HEK293 (cell line): ENCODE measurements around the gene ACTN4.

Source experiments
- ZNF138 ChIP-seq: fragments of 450-650 bp; formaldehyde crosslinking; IDR thresholded peaks from 2 replicates; pipeline ENCODE4 v1.5.1; 2016; ENCODE audit warnings: missing biosample characterization, missing genetic modification characterization, borderline replicate concordance
- ZNF174 ChIP-seq: fragments of 450-650 bp; formaldehyde crosslinking; IDR thresholded peaks from 2 replicates; pipeline ENCODE4 v1.5.0; 2017; ENCODE audit warnings: missing biosample characterization, mild to moderate bottlenecking, missing genetic modification characterization
- ZNF274 ChIP-seq, 2 experiments: fragments of 200-500 bp in 1 of 2; fragments of 450-650 bp in 1 of 2; sonication (Bioruptor generic) in 1 of 2; formaldehyde crosslinking in 1 of 2; IDR thresholded peaks; 2 replicates each; pipeline versions ENCODE4 v1.5.1 to v1.6.1; 2014 to 2016; ENCODE audit warnings: borderline replicate concordance in 1 of 2, inconsistent platforms in 1 of 2, low read length in 1 of 2, missing biosample characterization in 1 of 2, missing genetic modification characterization in 1 of 2
- ZNF404 ChIP-seq: fragments of 450-650 bp; formaldehyde crosslinking; IDR thresholded peaks from 2 replicates; pipeline ENCODE4 v1.5.1; 2017; ENCODE audit warnings: missing biosample characterization, missing genetic modification characterization
- ZNF670 ChIP-seq: fragments of 450-650 bp; formaldehyde crosslinking; IDR thresholded peaks from 2 replicates; pipeline ENCODE4 v1.5.1; 2016; ENCODE audit warnings: missing biosample characterization, missing genetic modification characterization, low read depth
- TF ChIP-seq, protein P1 (sequence below): fragments of 450-650 bp; formaldehyde crosslinking; IDR thresholded peaks from 2 replicates; pipeline ENCODE4 v1.5.1; 2016; ENCODE audit warnings: missing biosample characterization, missing genetic modification characterization
- TF ChIP-seq, protein P2 (sequence below): fragments of 450-650 bp; formaldehyde crosslinking; IDR thresholded peaks from 2 replicates; pipeline ENCODE4 v1.5.1; 2016; ENCODE audit warnings: missing biosample characterization, missing genetic modification characterization, low read depth
- TF ChIP-seq, protein P3 (sequence below): fragments of 450-650 bp; formaldehyde crosslinking; IDR thresholded peaks from 2 replicates; pipeline ENCODE4 v1.5.1; 2016; ENCODE audit warnings: missing biosample characterization, missing genetic modification characterization, borderline replicate concordance

DNA sequence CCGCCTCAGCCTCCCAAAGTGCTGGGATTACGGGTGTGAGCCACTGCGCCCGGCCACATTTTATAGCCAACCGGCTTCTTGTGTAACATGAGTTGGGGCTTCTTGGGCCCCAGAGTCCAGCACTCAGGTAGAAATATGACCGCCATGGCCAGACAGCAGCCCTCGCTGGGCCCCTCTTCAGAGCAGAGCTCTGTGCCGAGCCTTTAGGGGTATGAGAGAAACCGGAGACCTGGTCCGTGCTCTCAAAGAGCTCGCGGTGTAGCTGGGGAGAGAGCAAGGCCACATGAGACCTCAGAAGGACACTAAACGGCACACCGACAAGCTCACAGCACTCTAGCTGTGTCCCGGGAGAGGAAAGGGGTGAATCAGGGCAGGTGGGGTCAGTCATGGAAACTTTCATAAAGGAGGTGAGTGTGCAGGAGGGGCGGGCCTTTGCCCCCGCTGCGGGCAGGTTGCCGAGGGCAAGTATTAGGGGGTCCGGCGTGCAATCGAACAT lies 15.8 kb downstream of the ACTN4 start:
- TF ChIP-seq ZNF174 (tag by site-specific recombination) = no peak
- no peak for TF ChIP-seq ZNF274 (IDR thresholded peaks at IDR 0.05; ENCODE audit: low read length)
- TF ChIP-seq ZNF274 (tag by site-specific recombination; IDR thresholded peaks at IDR 0.05; ENCODE audit: borderline replicate concordance) = no peak
- TF ChIP-seq, protein P1, sequence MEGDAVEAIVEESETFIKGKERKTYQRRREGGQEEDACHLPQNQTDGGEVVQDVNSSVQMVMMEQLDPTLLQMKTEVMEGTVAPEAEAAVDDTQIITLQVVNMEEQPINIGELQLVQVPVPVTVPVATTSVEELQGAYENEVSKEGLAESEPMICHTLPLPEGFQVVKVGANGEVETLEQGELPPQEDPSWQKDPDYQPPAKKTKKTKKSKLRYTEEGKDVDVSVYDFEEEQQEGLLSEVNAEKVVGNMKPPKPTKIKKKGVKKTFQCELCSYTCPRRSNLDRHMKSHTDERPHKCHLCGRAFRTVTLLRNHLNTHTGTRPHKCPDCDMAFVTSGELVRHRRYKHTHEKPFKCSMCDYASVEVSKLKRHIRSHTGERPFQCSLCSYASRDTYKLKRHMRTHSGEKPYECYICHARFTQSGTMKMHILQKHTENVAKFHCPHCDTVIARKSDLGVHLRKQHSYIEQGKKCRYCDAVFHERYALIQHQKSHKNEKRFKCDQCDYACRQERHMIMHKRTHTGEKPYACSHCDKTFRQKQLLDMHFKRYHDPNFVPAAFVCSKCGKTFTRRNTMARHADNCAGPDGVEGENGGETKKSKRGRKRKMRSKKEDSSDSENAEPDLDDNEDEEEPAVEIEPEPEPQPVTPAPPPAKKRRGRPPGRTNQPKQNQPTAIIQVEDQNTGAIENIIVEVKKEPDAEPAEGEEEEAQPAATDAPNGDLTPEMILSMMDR = no peak
- TF ChIP-seq, protein P2, sequence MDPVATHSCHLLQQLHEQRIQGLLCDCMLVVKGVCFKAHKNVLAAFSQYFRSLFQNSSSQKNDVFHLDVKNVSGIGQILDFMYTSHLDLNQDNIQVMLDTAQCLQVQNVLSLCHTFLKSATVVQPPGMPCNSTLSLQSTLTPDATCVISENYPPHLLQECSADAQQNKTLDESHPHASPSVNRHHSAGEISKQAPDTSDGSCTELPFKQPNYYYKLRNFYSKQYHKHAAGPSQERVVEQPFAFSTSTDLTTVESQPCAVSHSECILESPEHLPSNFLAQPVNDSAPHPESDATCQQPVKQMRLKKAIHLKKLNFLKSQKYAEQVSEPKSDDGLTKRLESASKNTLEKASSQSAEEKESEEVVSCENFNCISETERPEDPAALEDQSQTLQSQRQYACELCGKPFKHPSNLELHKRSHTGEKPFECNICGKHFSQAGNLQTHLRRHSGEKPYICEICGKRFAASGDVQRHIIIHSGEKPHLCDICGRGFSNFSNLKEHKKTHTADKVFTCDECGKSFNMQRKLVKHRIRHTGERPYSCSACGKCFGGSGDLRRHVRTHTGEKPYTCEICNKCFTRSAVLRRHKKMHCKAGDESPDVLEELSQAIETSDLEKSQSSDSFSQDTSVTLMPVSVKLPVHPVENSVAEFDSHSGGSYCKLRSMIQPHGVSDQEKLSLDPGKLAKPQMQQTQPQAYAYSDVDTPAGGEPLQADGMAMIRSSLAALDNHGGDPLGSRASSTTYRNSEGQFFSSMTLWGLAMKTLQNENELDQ = no peak
- TF ChIP-seq ZNF138 (tag by site-specific recombination) = no peak
- TF ChIP-seq ZNF670 = no peak
- no peak for TF ChIP-seq ZNF404
- TF ChIP-seq, protein P3, sequence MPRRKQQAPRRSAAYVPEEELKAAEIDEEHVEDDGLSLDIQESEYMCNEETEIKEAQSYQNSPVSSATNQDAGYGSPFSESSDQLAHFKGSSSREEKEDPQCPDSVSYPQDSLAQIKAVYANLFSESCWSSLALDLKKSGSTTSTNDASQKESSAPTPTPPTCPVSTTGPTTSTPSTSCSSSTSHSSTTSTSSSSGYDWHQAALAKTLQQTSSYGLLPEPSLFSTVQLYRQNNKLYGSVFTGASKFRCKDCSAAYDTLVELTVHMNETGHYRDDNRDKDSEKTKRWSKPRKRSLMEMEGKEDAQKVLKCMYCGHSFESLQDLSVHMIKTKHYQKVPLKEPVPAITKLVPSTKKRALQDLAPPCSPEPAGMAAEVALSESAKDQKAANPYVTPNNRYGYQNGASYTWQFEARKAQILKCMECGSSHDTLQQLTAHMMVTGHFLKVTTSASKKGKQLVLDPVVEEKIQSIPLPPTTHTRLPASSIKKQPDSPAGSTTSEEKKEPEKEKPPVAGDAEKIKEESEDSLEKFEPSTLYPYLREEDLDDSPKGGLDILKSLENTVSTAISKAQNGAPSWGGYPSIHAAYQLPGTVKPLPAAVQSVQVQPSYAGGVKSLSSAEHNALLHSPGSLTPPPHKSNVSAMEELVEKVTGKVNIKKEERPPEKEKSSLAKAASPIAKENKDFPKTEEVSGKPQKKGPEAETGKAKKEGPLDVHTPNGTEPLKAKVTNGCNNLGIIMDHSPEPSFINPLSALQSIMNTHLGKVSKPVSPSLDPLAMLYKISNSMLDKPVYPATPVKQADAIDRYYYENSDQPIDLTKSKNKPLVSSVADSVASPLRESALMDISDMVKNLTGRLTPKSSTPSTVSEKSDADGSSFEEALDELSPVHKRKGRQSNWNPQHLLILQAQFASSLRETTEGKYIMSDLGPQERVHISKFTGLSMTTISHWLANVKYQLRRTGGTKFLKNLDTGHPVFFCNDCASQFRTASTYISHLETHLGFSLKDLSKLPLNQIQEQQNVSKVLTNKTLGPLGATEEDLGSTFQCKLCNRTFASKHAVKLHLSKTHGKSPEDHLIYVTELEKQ = no peak
